Activated CD4-positive, CD25-positive, alpha-beta regulatory T cell treated with anti-CD3 and anti-CD28 coated beads, Interleukin-2, amount 50 U/mL, for 72 hours (primary cell): Measurements from ENCODE around the gene XPO5.
"Not testable (repeated sequence)": the region's sequence is repeated elsewhere in the genome, so short reads cannot be mapped to it uniquely, and the experiment has no call there.

Source experiments
- DNase-seq: peaks from one replicate; pipeline ENCODE4 v3.0.0; 2021

The XPO5 gene

GRCh38 chr6:43575772-43576551 lies at the start of gene XPO5, which contains the start of gene POLH:
TSS of gene XPO5 (minus strand) at chr6:43576038. CDS start at chr6:43575864, 174 bp downstream.
TSS of gene POLH (plus strand) at chr6:43576185. CDS start at chr6:43582320, 6,135 bp downstream.
- DNase-seq: peak; percentile 91

GRCh38 chr6:43625393-43625992 lies 49.7 kb upstream of the XPO5 start:
- no peak for DNase-seq

GRCh38 chr6:43624786-43625288 lies 49.0 kb upstream of the XPO5 start:
- no peak for DNase-seq

- DNase-seq: no peak
Observed at GRCh38 chr6:43623880-43624785, 48.3 kb upstream of the XPO5 start.

GRCh38 chr6:43622541-43622940 lies 46.7 kb upstream of the XPO5 start:
- DNase-seq: no peak

- DNase-seq: no peak
Observed at GRCh38 chr6:43621836-43622180, 46.0 kb upstream of the XPO5 start.

- DNase-seq: no peak
Observed at GRCh38 chr6:43621078-43621835, 45.4 kb upstream of the XPO5 start.

GRCh38 chr6:43616725-43617472 lies 41.1 kb upstream of the XPO5 start:
- DNase-seq: no peak

- no peak for DNase-seq
Observed at GRCh38 chr6:43614396-43614730, 38.5 kb upstream of the XPO5 start.

- no peak for DNase-seq
Observed at GRCh38 chr6:43613721-43614395, 38.0 kb upstream of the XPO5 start.

GRCh38 chr6:43610431-43610830 lies 34.6 kb upstream of the XPO5 start:
- no peak for DNase-seq

GRCh38 chr6:43609402-43609801 lies 33.6 kb upstream of the XPO5 start:
- no peak for DNase-seq

- DNase-seq: no peak
Observed at GRCh38 chr6:43608807-43609206, 33.0 kb upstream of the XPO5 start.

- DNase-seq: peak; percentile 56
Observed at GRCh38 chr6:43608310-43608763, 32.5 kb upstream of the XPO5 start.

- no peak for DNase-seq
Observed at GRCh38 chr6:43606019-43606418, 30.2 kb upstream of the XPO5 start.

- no peak for DNase-seq
Observed at GRCh38 chr6:43604174-43604573, 28.3 kb upstream of the XPO5 start.

- DNase-seq: no peak
Observed at GRCh38 chr6:43600595-43600994, 24.8 kb upstream of the XPO5 start.

GRCh38 chr6:43593938-43594337 lies 18.1 kb upstream of the XPO5 start:
- no peak for DNase-seq

GRCh38 chr6:43589564-43589963 lies 13.7 kb upstream of the XPO5 start:
- DNase-seq: not testable (repeated sequence)

- DNase-seq: no peak
Observed at GRCh38 chr6:43588194-43588593, 12.4 kb upstream of the XPO5 start.

GRCh38 chr6:43584892-43585570 lies 9.2 kb upstream of the XPO5 start:
- DNase-seq: no peak
